HepG2 (cell line): Measurements from ENCODE around the gene PRKCE. TPM values are rescaled to one million over a fixed set of nuclear protein-coding genes. Genes with fewer than 3 reads are reported as not detected.

ENCODE experiments used
- ATAC-seq: fragments of 200-7000 bp; cut with Tn5 transposase; 3 replicates; pipeline ENCODE4 v1.9.1; 2020; ENCODE audit warnings: mild to moderate bottlenecking, moderate library complexity
- BruUV-seq: library from RNA; stranded (reverse); fragments of 400-500 nt; replicated peaks from 2 replicates; lab custom pipeline; 2021; lab: Mats Ljungman, UMichigan
- CTCF ChIA-PET: fragments of 300-600 bp; formaldehyde crosslinking; extraction: SDS; loops from one replicate; lab custom pipeline; 2021; ENCODE audit warnings: low total read pairs, inconsistent platforms, low intra/inter-chr PET ratio; lab: Yijun Ruan, JAX
- POLR2A ChIA-PET: fragments of 350-600 bp; sonication (Branson Sonifier 250); formaldehyde crosslinking; loops from one replicate; lab custom pipeline; 2020; ENCODE audit warnings: antibody characterized with exemption, inconsistent platforms; lab: Yijun Ruan, JAX
- DNase-seq: peaks from one replicate; pipeline ENCODE4 v3.0.0-alpha.2; 2015; ENCODE audit warnings: low spot score
- FAIRE-seq: peaks from 3 replicates; lab custom pipeline; 2011; peaks lifted over from hg19 to GRCh38; lab: Jason Lieb, UNC
- H2AFZ ChIP-seq: one replicate; pipeline ENCODE4 v1.6.1; 2011; ENCODE audit warnings: low read length, inconsistent platforms
- H3K27ac ChIP-seq: fragments of 300-600 bp; 3 replicates; pipeline ENCODE4 v1.8.0; 2011; ENCODE audit warnings: mixed run types, mild to moderate bottlenecking, mixed read lengths, low read length, inconsistent platforms; ENCODE audit not compliant: insufficient read depth; ENCODE audit errors: extremely low read length
- H3K27me3 ChIP-seq, 2 experiments: fragments of 200-600 bp in 1 of 2; 2 replicates in 1 of 2; 3 replicates in 1 of 2; pipeline versions ENCODE4 v1.6.0 to v1.8.0; 2011; ENCODE audit warnings: low read length in 2 of 2, mild to moderate bottlenecking in 2 of 2, moderate library complexity in 2 of 2, inconsistent platforms in 1 of 2; ENCODE audit not compliant: insufficient read depth in 2 of 2, control insufficient read depth in 1 of 2
- H3K36me3 ChIP-seq, 2 experiments: fragments of 200-600 bp in 1 of 2; replicated peaks in 1 of 2; 2 replicates in 1 of 2; 3 replicates in 1 of 2; pipeline versions ENCODE4 v1.5.1 to v1.8.0; 2011; ENCODE audit warnings: low read length in 2 of 2, inconsistent platforms in 1 of 2; ENCODE audit not compliant: insufficient read depth in 2 of 2, control insufficient read depth in 1 of 2
- H3K4me1 ChIP-seq: 2 replicates; pipeline ENCODE4 v1.5.1; 2012; ENCODE audit warnings: low read length, inconsistent platforms; ENCODE audit not compliant: insufficient read depth
- H3K4me2 ChIP-seq: 2 replicates; pipeline ENCODE4 v1.6.0; 2011; ENCODE audit warnings: low read depth, low read length, inconsistent platforms
- H3K4me3 ChIP-seq, 3 experiments: fragments of 200-600 bp in 1 of 3; sonication (generic), shearing (Covaris generic) in 1 of 3; replicated peaks in 1 of 3; 2 replicates each; pipeline ENCODE4 v1.5.1; 2011 to 2016; ENCODE audit warnings: low read length in 3 of 3, inconsistent platforms in 2 of 3, low read depth in 2 of 3, mild to moderate bottlenecking in 2 of 3, control low read depth in 1 of 3, mixed read lengths in 1 of 3; ENCODE audit not compliant: insufficient read depth in 1 of 3
- H3K79me2 ChIP-seq: one replicate; pipeline ENCODE4 v1.6.1; 2011; ENCODE audit warnings: low read length, inconsistent platforms; ENCODE audit not compliant: insufficient read depth
- H3K9ac ChIP-seq: 2 replicates; pipeline ENCODE4 v1.6.0; 2011; ENCODE audit warnings: mild to moderate bottlenecking, low read depth, low read length, inconsistent platforms; ENCODE audit not compliant: insufficient read depth
- H3K9me3 ChIP-seq: 2 replicates; pipeline ENCODE4 v1.5.1; 2012; ENCODE audit warnings: mild to moderate bottlenecking, low read length
- H4K20me1 ChIP-seq: 2 replicates; pipeline ENCODE4 v1.6.0; 2011; ENCODE audit warnings: inconsistent platforms, mild to moderate bottlenecking, low read length, moderate library complexity; ENCODE audit not compliant: insufficient read depth
- ARID2 ChIP-seq: sonication (generic); formaldehyde crosslinking; IDR thresholded peaks from 2 replicates; pipeline ENCODE4 v1.8.1; 2022; ENCODE audit warnings: mild to moderate bottlenecking, missing genetic modification reagents, borderline replicate concordance
- GABPA ChIP-seq, 2 experiments: IDR thresholded peaks; 2 replicates each; pipeline ENCODE4 v1.6.1; 2011 to 2016; ENCODE audit warnings: low read depth in 2 of 2, low read length in 1 of 2, missing biosample characterization in 1 of 2, missing genetic modification characterization in 1 of 2
- SMC3 ChIP-seq: IDR thresholded peaks from 2 replicates; pipeline ENCODE4 v1.6.1; 2011; ENCODE audit warnings: low read length, improper control_type of control experiment
- STAG1 ChIP-seq: sonication (generic); formaldehyde crosslinking; IDR thresholded peaks from 2 replicates; pipeline ENCODE4 v1.4.0; 2020; ENCODE audit warnings: missing genetic modification reagents
- ZFP36 ChIP-seq: fragments of 150-350 bp; IDR thresholded peaks from 2 replicates; pipeline ENCODE4 v1.6.1; 2018; ENCODE audit warnings: borderline replicate concordance, low read length, low read depth; ENCODE audit not compliant: partially characterized antibody
- ZNF230 ChIP-seq: sonication (generic); formaldehyde crosslinking; IDR thresholded peaks from 2 replicates; pipeline ENCODE4 v1.4.0; 2020; ENCODE audit warnings: mild to moderate bottlenecking, missing genetic modification reagents
- ZNF549 ChIP-seq: sonication (generic); formaldehyde crosslinking; IDR thresholded peaks from 2 replicates; pipeline ENCODE4 v1.5.0; 2020; ENCODE audit warnings: missing genetic modification reagents
- ZNF629 ChIP-seq: sonication (generic); formaldehyde crosslinking; conservative IDR thresholded peaks from 2 replicates; pipeline ENCODE4 v1.5.0; 2020; ENCODE audit warnings: missing genetic modification reagents
- WGBS: methylation state at CpG from one replicate; pipeline ENCODE4 v1.1.6; 2017; ENCODE audit warnings: low lambda C conversion rate; 5-methylcytosine and 5-hydroxymethylcytosine counted together
- in situ Hi-C: cut with HindIII; loops from 2 replicates; pipeline ENCODE4 v1.10.0; 2017; ENCODE audit warnings: low pct_unique_long_range_greater_than_20kb; ENCODE audit not compliant: extremely low pct_ligation_motif_present
- intact Hi-C: fragments of 100-400 bp; cut with micrococcal nuclease; formaldehyde crosslinking; loops from one replicate; pipeline ENCODE4 v1.10.0; 2022; ENCODE audit not compliant: unreplicated experiment
- polyA plus RNA-seq, 8 experiments: library from polyadenylated mRNA; depleted of rRNA in 3 of 8; stranded (reverse) in 7 of 8; unstranded in 1 of 8; fragments of >200 nt; fragmentation: Illumina TruSeq in 4 of 8; extraction: Trizol in 4 of 8; gene quantifications; 2 replicates each; pipeline versions ENCODE4 v1.2.1 to v1.2.3, GENCODE V29; 2011 to 2016; ENCODE audit warnings: low read depth in 4 of 8, missing spikeins in 1 of 8, mixed read lengths in 1 of 8; ENCODE audit not compliant: insufficient read depth in 1 of 8
- total RNA-seq, 5 experiments: library from RNA; depleted of rRNA; stranded (reverse); fragments of >200 nt; fragmentation: Illumina TruSeq; extraction: Trizol; gene quantifications; 2 replicates each; pipeline ENCODE4 v1.2.3, GENCODE V29; 2016; ENCODE audit warnings: low read depth in 1 of 5
- TF ChIP-seq, protein P1 (sequence below): sonication (generic); formaldehyde crosslinking; IDR thresholded peaks from 2 replicates; pipeline ENCODE4 v1.5.0; 2020; ENCODE audit warnings: mild to moderate bottlenecking, missing genetic modification reagents, moderate library complexity

The PRKCE gene
- total and polyA plus RNA-seq, 2 of the 13 experiments (the other 11 are each of a cell fraction or from before 2014, with no cell fraction given): 1.0 to 3.9 TPM

DNA sequence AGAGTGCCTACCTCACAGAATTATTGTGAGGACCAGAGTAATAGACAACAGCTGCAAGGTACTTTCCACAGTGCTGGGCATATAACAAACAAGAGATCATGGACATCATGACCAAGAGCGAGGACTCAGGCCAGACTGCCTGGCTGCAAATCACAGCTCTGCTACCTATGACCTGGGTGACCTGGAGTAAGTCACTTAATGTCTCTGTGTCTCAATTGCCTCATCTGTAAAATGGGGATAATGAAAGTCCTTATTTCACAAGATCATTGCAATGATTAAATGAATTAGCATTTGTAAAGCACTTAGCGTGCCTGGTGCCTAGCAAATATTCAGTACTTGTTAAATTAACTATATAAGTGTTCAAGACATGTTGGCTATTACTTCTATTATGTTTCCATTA is 59.7 kb downstream of the PRKCE start:
- intact Hi-C loops (no loop called here), in situ Hi-C loops (no loop called here)
- Histone ChIP-seq H3K4me1 (no peaks in the 10 kb centered on the region), H3K79me2 (no peaks in the 10 kb centered on the region), H3K4me2 (no peak overlapping the region), H3K27me3 (no peaks in the 10 kb centered on the region), H4K20me1 (no peaks in the 10 kb centered on the region), H3K4me3 (no peak overlapping the region), H2AFZ (no peak overlapping the region), H3K9me3 (no peaks in the 10 kb centered on the region), H3K27ac (no peak overlapping the region), H3K9ac (no peak overlapping the region), H3K36me3 (no peaks in the 10 kb centered on the region)
- CTCF ChIA-PET: no interaction called here
- POLR2A ChIA-PET: no interaction called here
- no peak for FAIRE-seq
- 89% methylated on average over 2 of the region's 2 CpGs for WGBS
- TF ChIP-seq ZNF629: peak; percentile 52
- TF ChIP-seq ZNF549 (CRISPR knock-in tag): no peak
- TF ChIP-seq ARID2 (CRISPR knock-in tag): no peak
- TF ChIP-seq ZFP36: no peak
- no peak for TF ChIP-seq ZNF230 (CRISPR knock-in tag)
- no peak for DNase-seq
- no TSS peak for BruUV-seq
- ATAC-seq: no peak

DNA sequence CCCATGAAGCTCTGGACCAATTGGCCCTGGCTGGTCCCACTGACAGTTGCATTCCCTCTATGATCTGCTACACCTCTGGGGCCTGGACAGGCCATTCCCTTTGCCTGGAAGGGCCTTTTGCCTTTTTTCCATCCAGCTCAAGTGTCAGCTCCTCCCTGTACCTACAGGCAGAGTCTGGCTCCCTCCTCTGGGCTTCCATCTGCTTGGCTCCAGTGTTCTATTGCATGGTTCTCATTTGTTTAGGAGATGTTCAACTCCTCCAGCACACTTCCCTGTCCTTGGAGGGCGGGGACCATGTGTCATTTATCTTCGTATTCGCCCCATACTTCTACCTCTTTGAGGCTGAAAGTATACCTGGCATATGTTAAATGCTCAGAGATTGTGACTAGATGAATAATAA is 61.1 kb downstream of the PRKCE start:
- no peaks in the 10 kb centered on the region for H3K9me3 ChIP-seq
- no peak overlapping the region for H3K9ac ChIP-seq
- no peaks in the 10 kb centered on the region for H4K20me1 ChIP-seq
- BruUV-seq: no TSS peak
- WGBS: 61% methylated on average over 3 of the region's 3 CpGs
- no peak overlapping the region for H3K4me2 ChIP-seq
- DNase-seq: no peak
- no peak overlapping the region for H3K27ac ChIP-seq
- H3K4me3 ChIP-seq: no peak overlapping the region
- no peak for FAIRE-seq
- H3K27me3 ChIP-seq: no peaks in the 10 kb centered on the region
- no peaks in the 10 kb centered on the region for H3K4me1 ChIP-seq
- H3K36me3 ChIP-seq: no peaks in the 10 kb centered on the region
- ChIA-PET POLR2A (no interaction called here), CTCF (no interaction called here)
- H2AFZ ChIP-seq: no peak overlapping the region
- TF ChIP-seq GABPA (IDR thresholded peaks at IDR 0.05; ENCODE audit: low read depth, low read length): no peak
- TF ChIP-seq GABPA (CRISPR knock-in tag; IDR thresholded peaks at IDR 0.05; ENCODE audit: low read depth): no peak
- peak; percentile 38; the same call in 1 of the 2 replicates for TF ChIP-seq STAG1 (CRISPR knock-in tag)
- TF ChIP-seq, protein P1, sequence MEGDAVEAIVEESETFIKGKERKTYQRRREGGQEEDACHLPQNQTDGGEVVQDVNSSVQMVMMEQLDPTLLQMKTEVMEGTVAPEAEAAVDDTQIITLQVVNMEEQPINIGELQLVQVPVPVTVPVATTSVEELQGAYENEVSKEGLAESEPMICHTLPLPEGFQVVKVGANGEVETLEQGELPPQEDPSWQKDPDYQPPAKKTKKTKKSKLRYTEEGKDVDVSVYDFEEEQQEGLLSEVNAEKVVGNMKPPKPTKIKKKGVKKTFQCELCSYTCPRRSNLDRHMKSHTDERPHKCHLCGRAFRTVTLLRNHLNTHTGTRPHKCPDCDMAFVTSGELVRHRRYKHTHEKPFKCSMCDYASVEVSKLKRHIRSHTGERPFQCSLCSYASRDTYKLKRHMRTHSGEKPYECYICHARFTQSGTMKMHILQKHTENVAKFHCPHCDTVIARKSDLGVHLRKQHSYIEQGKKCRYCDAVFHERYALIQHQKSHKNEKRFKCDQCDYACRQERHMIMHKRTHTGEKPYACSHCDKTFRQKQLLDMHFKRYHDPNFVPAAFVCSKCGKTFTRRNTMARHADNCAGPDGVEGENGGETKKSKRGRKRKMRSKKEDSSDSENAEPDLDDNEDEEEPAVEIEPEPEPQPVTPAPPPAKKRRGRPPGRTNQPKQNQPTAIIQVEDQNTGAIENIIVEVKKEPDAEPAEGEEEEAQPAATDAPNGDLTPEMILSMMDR (CRISPR knock-in tag): peak; percentile 26; the same call in 1 of the 2 replicates
- peak; percentile 8; the same call in 1 of the 2 replicates for TF ChIP-seq SMC3
- TF ChIP-seq, all 625 proteins: peak for 3
- no peaks in the 10 kb centered on the region for H3K79me2 ChIP-seq
- intact Hi-C loops (no loop called here), in situ Hi-C loops (no loop called here)
- peak; percentile 63 for ATAC-seq
